HUES6 (cell line): ENCODE results near the gene MCMBP.

Experiments
- H3K27ac ChIP-seq: 2 replicates; pipeline ENCODE4 v1.7.0; 2013; ENCODE audit warnings: low read depth, mild to moderate bottlenecking, low read length, inconsistent platforms
- H3K27me3 ChIP-seq: 2 replicates; pipeline ENCODE4 v1.6.1; 2013; ENCODE audit warnings: low read length; ENCODE audit not compliant: control insufficient read depth, insufficient read depth
- H3K36me3 ChIP-seq: 2 replicates; pipeline ENCODE4 v1.6.1; 2013; ENCODE audit warnings: low read length; ENCODE audit not compliant: control insufficient read depth, insufficient read depth
- H3K4me1 ChIP-seq: 2 replicates; pipeline ENCODE4 v1.6.1; 2013; ENCODE audit warnings: low read length; ENCODE audit not compliant: control insufficient read depth, insufficient read depth
- H3K4me3 ChIP-seq: 2 replicates; pipeline ENCODE4 v1.5.1; 2013; ENCODE audit warnings: low read depth, low read length
- H3K9ac ChIP-seq: one replicate; pipeline ENCODE4 v1.6.1; 2013; ENCODE audit warnings: mild to moderate bottlenecking, low read length
- H3K9me3 ChIP-seq: 2 replicates; pipeline ENCODE4 v1.6.1; 2013; ENCODE audit warnings: low read depth, low read length; ENCODE audit not compliant: control insufficient read depth, insufficient read depth

The MCMBP gene

DNA sequence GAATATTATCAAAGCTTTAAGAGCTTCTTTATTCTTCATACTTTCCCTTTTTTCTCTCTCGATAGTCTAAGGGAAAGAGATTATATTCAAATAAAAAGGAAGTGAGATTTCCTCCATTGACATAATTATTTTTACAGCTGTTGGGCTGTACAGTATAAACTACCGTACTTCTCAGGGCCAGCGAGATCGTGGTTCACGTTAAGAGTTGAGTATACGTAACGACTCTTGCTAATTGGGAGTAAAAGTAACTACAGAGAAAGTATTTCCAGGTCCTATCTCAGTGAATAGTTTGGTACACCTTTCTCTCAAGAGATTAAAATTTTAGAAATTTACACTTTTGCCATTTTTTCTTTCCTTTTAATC lies 89.0 kb downstream of the MCMBP start:
- Histone ChIP-seq H3K9ac (no peak overlapping the region), H3K4me1 (peaks cover 35% of the 10 kb centered on the region)

DNA sequence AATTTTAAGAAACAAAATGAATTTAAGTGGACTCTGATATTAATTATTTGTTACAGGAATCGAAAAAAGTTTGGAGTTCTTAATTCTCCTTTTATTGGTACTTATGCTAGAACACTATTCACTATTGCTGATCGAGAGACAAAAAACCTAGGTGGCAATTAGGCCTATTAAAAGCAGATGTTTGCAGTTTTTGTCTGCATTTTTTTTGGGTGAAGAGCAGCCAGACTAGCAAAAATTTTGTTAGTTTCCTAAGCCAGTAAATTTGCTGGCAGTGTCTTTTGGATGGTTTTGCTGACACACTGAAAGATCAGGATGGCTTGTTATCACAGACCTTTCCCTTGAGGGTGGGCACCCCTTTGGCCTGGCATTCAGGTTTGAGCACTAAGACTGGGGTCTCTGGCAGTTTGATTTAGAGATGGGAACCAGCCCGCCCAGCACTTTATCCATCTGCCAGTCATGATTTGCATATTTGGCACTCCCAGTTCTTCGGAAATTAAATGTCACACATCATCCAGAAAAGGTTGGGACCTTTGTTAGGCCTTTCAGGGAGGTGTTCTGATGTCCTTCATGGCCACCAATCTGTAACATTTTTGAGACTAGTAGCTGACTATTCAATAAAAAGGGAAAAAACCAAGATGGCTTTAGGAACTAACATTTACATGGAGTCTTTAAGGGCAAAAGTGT lies 89.5 kb downstream of the MCMBP start:
- Histone ChIP-seq H3K36me3 (no peaks in the 10 kb centered on the region), H3K4me3 (no peak overlapping the region), H3K9me3 (no peaks in the 10 kb centered on the region), H3K4me1 (peaks cover 35% of the 10 kb centered on the region), H3K9ac (no peak overlapping the region), H3K27ac (no peak overlapping the region), H3K27me3 (no peaks in the 10 kb centered on the region)

More for the DNA sequence above, 89.0 kb downstream of the MCMBP start:
- Histone ChIP-seq H3K27ac (no peak overlapping the region), H3K36me3 (no peaks in the 10 kb centered on the region), H3K27me3 (no peaks in the 10 kb centered on the region), H3K9me3 (no peaks in the 10 kb centered on the region), H3K4me3 (no peak overlapping the region)

DNA sequence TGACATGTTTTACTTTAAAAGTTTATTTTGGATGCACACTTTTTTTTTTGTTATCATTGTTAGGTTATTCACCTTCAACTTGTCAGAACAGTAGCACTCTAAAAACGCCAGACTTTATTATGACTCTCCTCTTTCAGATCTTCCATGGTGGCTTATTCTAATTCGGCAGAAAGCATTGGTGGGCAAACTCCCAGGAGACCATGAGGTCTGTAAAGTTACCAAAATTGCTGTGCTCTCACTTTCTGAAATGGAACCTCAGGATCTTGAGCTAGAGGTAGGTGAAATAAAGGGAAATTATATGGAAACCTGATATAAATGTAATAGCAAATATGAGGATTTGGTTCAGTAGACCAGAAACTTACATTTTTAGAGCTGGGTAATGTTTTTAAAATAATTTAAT lies 91.1 kb downstream of the MCMBP start:
- Histone ChIP-seq H3K9me3 (no peaks in the 10 kb centered on the region), H3K27me3 (no peaks in the 10 kb centered on the region), H3K4me3 (no peak overlapping the region), H3K4me1 (peaks cover 22% of the 10 kb centered on the region), H3K36me3 (no peaks in the 10 kb centered on the region), H3K27ac (no peak overlapping the region), H3K9ac (no peak overlapping the region)

DNA sequence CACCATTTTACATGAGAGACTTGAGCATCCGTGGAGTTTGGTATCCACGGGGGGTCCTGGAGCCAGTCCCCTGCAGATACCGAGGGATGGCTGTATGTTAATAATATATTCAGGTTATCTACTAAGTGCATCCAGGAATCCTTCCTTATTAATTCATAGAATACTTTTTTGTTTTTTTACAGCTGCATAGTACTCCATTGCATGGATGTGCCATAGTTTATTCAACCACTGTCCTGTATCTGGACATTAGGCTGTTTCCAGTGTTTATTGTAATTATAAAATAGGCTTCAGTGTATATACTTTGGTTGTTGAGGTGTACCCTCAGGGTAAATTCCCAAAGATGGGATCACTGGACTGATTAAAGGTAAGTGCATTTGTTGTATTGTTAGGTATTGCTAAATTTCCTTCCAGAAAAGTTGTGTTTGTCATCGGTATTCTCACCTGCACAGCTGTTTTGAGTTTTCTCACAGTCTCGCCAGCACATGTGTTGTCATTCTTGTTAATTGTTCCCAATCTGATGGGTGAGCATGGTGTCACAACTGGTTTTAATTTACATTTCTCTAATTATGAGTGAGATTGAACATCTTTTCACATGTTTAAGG lies 91.7 kb downstream of the MCMBP start:
- no peak overlapping the region for H3K27ac ChIP-seq
- peaks cover 17% of the 10 kb centered on the region for H3K4me1 ChIP-seq
- H3K27me3 ChIP-seq = no peaks in the 10 kb centered on the region
- H3K9ac ChIP-seq = no peak overlapping the region
- H3K4me3 ChIP-seq = no peak overlapping the region
- H3K36me3 ChIP-seq = no peaks in the 10 kb centered on the region
- no peaks in the 10 kb centered on the region for H3K9me3 ChIP-seq
